Upper lobe of left lung (tissue), 6 donors: Measurements from ENCODE around the gene BABAM2. TPM values are rescaled to one million over a fixed set of nuclear protein-coding genes. Genes with fewer than 3 reads are reported as not detected.

Experiments
- ATAC-seq, 2 donors: fragments of 200-7000 bp; cut with Tn5 transposase; one replicate each; pipeline ENCODE4 v1.9.1; 2022; ENCODE audit warnings: mild to moderate bottlenecking in 2 of 2, moderate library complexity in 2 of 2; ENCODE audit not compliant: low FRiP score in 2 of 2
- DNase-seq, 2 donors: peaks; one replicate each; pipeline ENCODE4 v3.0.0-alpha.2; 2019 to 2020
- H3K27ac ChIP-seq, 4 donors: fragments of 200-600 bp; sonication (generic); one replicate each; pipeline ENCODE4 v1.5.1; 2016 to 2019
- H3K27me3 ChIP-seq, 4 donors: fragments of 200-600 bp; sonication (generic); one replicate each; pipeline ENCODE4 v1.5.1; 2017 to 2019
- H3K36me3 ChIP-seq, 4 donors: fragments of 200-600 bp; sonication (generic); one replicate each; pipeline ENCODE4 v1.5.1; 2016 to 2019
- H3K4me1 ChIP-seq, 4 donors: fragments of 200-600 bp; sonication (generic); one replicate each; pipeline ENCODE4 v1.5.1; 2018 to 2019
- H3K4me3 ChIP-seq, 4 donors: fragments of 200-600 bp; sonication (generic); one replicate each; pipeline ENCODE4 v1.5.1; 2017 to 2019; ENCODE audit warnings: mild to moderate bottlenecking in 2 of 4, moderate library complexity in 1 of 4
- H3K9me3 ChIP-seq, 4 donors: fragments of 200-600 bp; sonication (generic); one replicate each; pipeline ENCODE4 v1.5.1; 2018 to 2019
- CTCF ChIP-seq, 6 experiments: fragments of 450-650 bp in 4 of 6; fragments of 200-600 bp in 2 of 6; sonication (generic) in 2 of 6; IDR thresholded peaks; one replicate each; pipeline ENCODE4 v1.5.1; 2016 to 2019; ENCODE audit warnings: antibody characterized with exemption in 6 of 6
- EP300 ChIP-seq, 4 donors: sonication (generic); formaldehyde crosslinking; IDR thresholded peaks; one replicate each; pipeline ENCODE4 v1.5.1; 2017; ENCODE audit warnings: antibody characterized with exemption in 4 of 4, control low read depth in 2 of 4
- POLR2A ChIP-seq, 4 donors: fragments of 450-650 bp; IDR thresholded peaks; one replicate each; pipeline ENCODE4 v1.5.1; 2016 to 2017; ENCODE audit warnings: antibody characterized with exemption in 4 of 4, mild to moderate bottlenecking in 2 of 4
- POLR2AphosphoS5 ChIP-seq, 2 donors: sonication (generic); formaldehyde crosslinking; IDR thresholded peaks; one replicate each; pipeline ENCODE4 v1.5.1; 2017; ENCODE audit warnings: antibody characterized with exemption in 2 of 2
- WGBS, 2 donors: methylation state at CpG; one replicate each; pipeline ENCODE4 v1.1.5; 2017 to 2018; 5-methylcytosine and 5-hydroxymethylcytosine counted together
- total RNA-seq, 6 donors: library from RNA; depleted of rRNA in 4 of 6; stranded (reverse); fragments of >200 nt in 4 of 6; gene quantifications; one replicate each; pipeline versions ENCODE4 v1.1.0 to v1.2.1, GENCODE V29; 2016 to 2021
- donor health status: DM: no; HTN: no; CAD: no; lungs with moderate emphysema.
- donor health status: DM: no; HTN: yes; CAD: no; lungs with severe emphysema.

BABAM2 gene
- total RNA-seq, 6 donors from 2014 or later = 23.0 to 44.0 (median 38.2) TPM

GRCh38 chr2:28232295-28232694, 341.8 kb downstream of the BABAM2 start:
- ATAC-seq = no peak
- H3K27ac ChIP-seq = no peak overlapping the region
- WGBS, 2 donors = 85 to 87% methylated on average over 5 of the region's 5 CpGs

GRCh38 chr2:28233164-28233676, 342.7 kb downstream of the BABAM2 start:
- Histone ChIP-seq H3K9me3 (no peaks in the 10 kb centered on the region), H3K4me3 (no peak overlapping the region), H3K36me3 (no peaks in the 10 kb centered on the region), H3K27me3 (no peaks in the 10 kb centered on the region), H3K27ac (no peak overlapping the region), H3K4me1 (peaks cover 0 to 9% (median 3%) of the 10 kb centered on the region in 4 donors)
- DNase-seq (peak in 1 of 2 donors; percentile 26), ATAC-seq (peak in 1 of 2 donors; percentile 79)
- TF ChIP-seq POLR2AphosphoS5 (IDR thresholded peaks at IDR 0.05) (no peak), POLR2A (IDR thresholded peaks at IDR 0.05) (no peak), EP300 (IDR thresholded peaks at IDR 0.05) (no peak), CTCF (IDR thresholded peaks at IDR 0.05) (no peak)
- whole genome bisulfite sequencing, 2 donors = 56 to 73% methylated on average over 6 of the region's 6 CpGs

More at GRCh38 chr2:28232295-28232694, 341.8 kb downstream of the BABAM2 start:
- Histone ChIP-seq H3K9me3 (no peaks in the 10 kb centered on the region), H3K36me3 (no peaks in the 10 kb centered on the region), H3K4me3 (no peak overlapping the region), H3K27me3 (no peaks in the 10 kb centered on the region), H3K4me1 (peaks cover 0 to 9% (median 3%) of the 10 kb centered on the region in 4 donors)
- TF ChIP-seq POLR2AphosphoS5 (IDR thresholded peaks at IDR 0.05) (no peak), CTCF (IDR thresholded peaks at IDR 0.05) (no peak), EP300 (IDR thresholded peaks at IDR 0.05) (no peak), POLR2A (IDR thresholded peaks at IDR 0.05) (no peak)
- DNase-seq = no peak

GRCh38 chr2:28234807-28235206, 344.3 kb downstream of the BABAM2 start:
- Histone ChIP-seq H3K4me3 (no peak overlapping the region), H3K27me3 (no peaks in the 10 kb centered on the region), H3K4me1 (peaks cover 0 to 9% (median 3%) of the 10 kb centered on the region in 4 donors), H3K9me3 (no peaks in the 10 kb centered on the region), H3K36me3 (no peaks in the 10 kb centered on the region), H3K27ac (no peak overlapping the region)
- 88 to 92% methylated on average over 2 of the region's 2 CpGs for WGBS, 2 donors
- ATAC-seq = no peak
- no peak for DNase-seq
- TF ChIP-seq POLR2AphosphoS5 (IDR thresholded peaks at IDR 0.05) (no peak), EP300 (IDR thresholded peaks at IDR 0.05) (no peak), CTCF (IDR thresholded peaks at IDR 0.05) (no peak)

GRCh38 chr2:28239207-28239606, 348.7 kb downstream of the BABAM2 start:
- Histone ChIP-seq H3K4me3 (no peak overlapping the region), H3K27ac (no peak overlapping the region), H3K27me3 (no peaks in the 10 kb centered on the region), H3K36me3 (peaks cover 0 to 7% (median 0%) of the 10 kb centered on the region in 4 donors), H3K4me1 (no peaks in the 10 kb centered on the region), H3K9me3 (no peaks in the 10 kb centered on the region)
- DNase-seq (no peak), ATAC-seq (no peak)
- TF ChIP-seq POLR2AphosphoS5 (IDR thresholded peaks at IDR 0.05) = no peak
- TF ChIP-seq EP300 (IDR thresholded peaks at IDR 0.05) = no peak
- no peak for TF ChIP-seq CTCF (IDR thresholded peaks at IDR 0.05)
- no peak for TF ChIP-seq POLR2A (IDR thresholded peaks at IDR 0.05)
- whole genome bisulfite sequencing, 2 donors = 78 to 88% methylated on average over 1 of the region's 1 CpG

GRCh38 chr2:28240937-28241336, 350.4 kb downstream of the BABAM2 start:
- TF ChIP-seq EP300 (IDR thresholded peaks at IDR 0.05) (no peak), CTCF (IDR thresholded peaks at IDR 0.05) (no peak), POLR2AphosphoS5 (IDR thresholded peaks at IDR 0.05) (no peak), POLR2A (IDR thresholded peaks at IDR 0.05) (no peak)
- 91 to 96% methylated on average over 2 of the region's 2 CpGs for WGBS, 2 donors
- Histone ChIP-seq H3K4me1 (no peaks in the 10 kb centered on the region), H3K4me3 (no peak overlapping the region), H3K27me3 (no peaks in the 10 kb centered on the region), H3K27ac (no peak overlapping the region), H3K36me3 (peaks cover 0 to 20% (median 0%) of the 10 kb centered on the region in 4 donors), H3K9me3 (no peaks in the 10 kb centered on the region)
- no peak for ATAC-seq
- DNase-seq = no peak
